Caco-2 (cell line): ENCODE measurements around the gene STK33. TPM values are rescaled to one million over a fixed set of nuclear protein-coding genes. Genes with fewer than 3 reads are reported as not detected.

Experiments
- BruUV-seq: library from RNA; stranded (reverse); fragments of 400-500 nt; replicated peaks from 2 replicates; lab custom pipeline; 2021; lab: Mats Ljungman, UMichigan
- CTCF ChIA-PET: fragments of 300-600 bp; sonication (Branson Sonifier 250); formaldehyde crosslinking; loops from one replicate; lab custom pipeline; 2022; ENCODE audit warnings: antibody characterized with exemption; lab: Charles Lee
- POLR2A ChIA-PET: fragments of 300-600 bp; sonication (Branson Sonifier 250); formaldehyde crosslinking; loops from one replicate; lab custom pipeline; 2022; ENCODE audit warnings: antibody characterized with exemption; lab: Charles Lee
- DNase-seq, 2 experiments: peaks; one replicate each; pipeline versions ENCODE4 v3.0.0 to v3.0.0-alpha.2; 2020 to 2022
- H3K27me3 ChIP-seq: replicated peaks from 2 replicates; pipeline ENCODE4 v1.6.0; 2011; ENCODE audit warnings: low read length; ENCODE audit not compliant: control insufficient read depth, insufficient read depth
- H3K36me3 ChIP-seq: 2 replicates; pipeline ENCODE4 v1.5.1; 2011; ENCODE audit warnings: low read length; ENCODE audit not compliant: control insufficient read depth, insufficient read depth
- H3K4me1 ChIP-seq: fragments of 250-450 bp; sonication (Bioruptor Pico); 2 replicates; pipeline ENCODE4 v1.5.1; 2020; ENCODE audit warnings: mild to moderate bottlenecking
- H3K4me3 ChIP-seq: 2 replicates; pipeline ENCODE4 v1.5.1; 2011; ENCODE audit warnings: low read depth, mild to moderate bottlenecking, control low read depth, low read length
- H3K9me3 ChIP-seq: fragments of 250-450 bp; sonication (Bioruptor Pico); 2 replicates; pipeline ENCODE4 v1.5.1; 2020; ENCODE audit warnings: mild to moderate bottlenecking, moderate library complexity
- H3K27ac Mint-ChIP-seq: one replicate; pipeline ENCODE4 v1.8.0; 2022; ENCODE audit warnings: mixed read lengths; ENCODE audit not compliant: unreplicated experiment
- H3K27me3 Mint-ChIP-seq: one replicate; pipeline ENCODE4 v1.8.0; 2022; ENCODE audit warnings: mixed read lengths; ENCODE audit not compliant: insufficient read depth, unreplicated experiment
- H3K36me3 Mint-ChIP-seq: one replicate; pipeline ENCODE4 v1.8.0; 2022; ENCODE audit warnings: mild to moderate bottlenecking, mixed read lengths; ENCODE audit not compliant: insufficient read depth, unreplicated experiment
- H3K4me1 Mint-ChIP-seq: one replicate; pipeline ENCODE4 v1.8.0; 2022; ENCODE audit warnings: low read depth, mixed read lengths; ENCODE audit not compliant: unreplicated experiment
- H3K4me3 Mint-ChIP-seq: one replicate; pipeline ENCODE4 v1.8.0; 2022; ENCODE audit warnings: mild to moderate bottlenecking, moderate library complexity, mixed read lengths; ENCODE audit not compliant: unreplicated experiment
- H3K9me3 Mint-ChIP-seq: one replicate; pipeline ENCODE4 v1.8.0; 2022; ENCODE audit warnings: mixed read lengths; ENCODE audit not compliant: unreplicated experiment
- CTCF ChIP-seq, 2 experiments: fragments of 200-600 bp in 1 of 2; IDR thresholded peaks; 1 replicate in 1 of 2; 2 replicates in 1 of 2; pipeline versions ENCODE4 v1.5.1 to v1.8.0; 2011 to 2022; ENCODE audit warnings: antibody characterized with exemption in 1 of 2, control low read depth in 1 of 2, inconsistent platforms in 1 of 2, low read depth in 1 of 2, low read length in 1 of 2, mild to moderate bottlenecking in 1 of 2, moderate library complexity in 1 of 2; ENCODE audit not compliant: insufficient read depth in 1 of 2, severe bottlenecking in 1 of 2, unreplicated experiment in 1 of 2
- intact Hi-C: fragments of 100-400 bp; cut with micrococcal nuclease; formaldehyde crosslinking; loops from one replicate; pipeline ENCODE4 v1.10.0; 2022; ENCODE audit not compliant: unreplicated experiment
- total RNA-seq: library from RNA; stranded (reverse); gene quantifications from 2 replicates; pipeline ENCODE4 v1.2.3, GENCODE V29; 2022

STK33 gene
- total RNA-seq, 1 experiment from 2014 or later: 0.98 TPM

GRCh38 chr11:8577791-8578581 lies 16.0 kb downstream of the STK33 start:
- peaks cover 5% of the 10 kb centered on the region for H3K27me3 Mint-ChIP-seq

GRCh38 chr11:8574798-8575197 lies 19.2 kb downstream of the STK33 start:
- no peaks in the 10 kb centered on the region for H3K36me3 Mint-ChIP-seq
- no peak overlapping the region for H3K27ac Mint-ChIP-seq
- Histone ChIP-seq H3K36me3 (no peaks in the 10 kb centered on the region), H3K27me3 (no peaks in the 10 kb centered on the region), H3K9me3 (0 out of 2 replicates have a peak, but pooled peaks cover 4% of the 10 kb centered on the region), H3K4me3 (no peak overlapping the region), H3K4me1 (no peaks in the 10 kb centered on the region)
- no peaks in the 10 kb centered on the region for H3K4me1 Mint-ChIP-seq
- H3K9me3 Mint-ChIP-seq: no peaks in the 10 kb centered on the region
- no peak overlapping the region for H3K4me3 Mint-ChIP-seq
- DNase-seq: no peak
- ChIA-PET POLR2A (no interaction called here), CTCF (no interaction called here)
- intact Hi-C loops: no loop called here
- no TSS peak for BruUV-seq
- no peak for TF ChIP-seq CTCF (IDR thresholded peaks at IDR 0.05; ENCODE audit: insufficient read depth in 1 of 2, low read depth in 1 of 2, low read length in 1 of 2, severe bottlenecking in 1 of 2, unreplicated experiment in 1 of 2)
- peaks cover 7% of the 10 kb centered on the region for H3K27me3 Mint-ChIP-seq

More at GRCh38 chr11:8577791-8578581, 16.0 kb downstream of the STK33 start:
- no peak overlapping the region for H3K4me3 Mint-ChIP-seq
- intact Hi-C loops: no loop called here
- Histone ChIP-seq H3K9me3 (0 out of 2 replicates have a peak, but pooled peaks cover 4% of the 10 kb centered on the region), H3K36me3 (no peaks in the 10 kb centered on the region), H3K4me3 (no peak overlapping the region), H3K4me1 (no peaks in the 10 kb centered on the region), H3K27me3 (no peaks in the 10 kb centered on the region; the same call in 1 of the 2 replicates)
- CTCF ChIA-PET: interaction anchor here (0.5 kb wide), 1 partner anchor 213 kb away, joined by 5 read pairs; no protein-coding TSS in a partner anchor
- DNase-seq: no peak
- no peaks in the 10 kb centered on the region for H3K36me3 Mint-ChIP-seq
- H3K9me3 Mint-ChIP-seq: no peaks in the 10 kb centered on the region
- BruUV-seq: no TSS peak
- H3K27ac Mint-ChIP-seq: no peak overlapping the region
- H3K4me1 Mint-ChIP-seq: no peaks in the 10 kb centered on the region
- no peak for TF ChIP-seq CTCF (IDR thresholded peaks at IDR 0.05; ENCODE audit: insufficient read depth in 1 of 2, low read depth in 1 of 2, low read length in 1 of 2, severe bottlenecking in 1 of 2, unreplicated experiment in 1 of 2)
- POLR2A ChIA-PET: no interaction called here

GRCh38 chr11:8573777-8574176 lies 20.3 kb downstream of the STK33 start:
- Mint-ChIP-seq H3K27ac (no peak overlapping the region), H3K4me1 (no peaks in the 10 kb centered on the region), H3K27me3 (peaks cover 7% of the 10 kb centered on the region), H3K36me3 (no peaks in the 10 kb centered on the region), H3K9me3 (no peaks in the 10 kb centered on the region), H3K4me3 (no peak overlapping the region)
- POLR2A ChIA-PET: no interaction called here
- DNase-seq: no peak
- H3K4me3 ChIP-seq: no peak overlapping the region
- intact Hi-C loops: no loop called here
- CTCF ChIA-PET: no interaction called here
- no TSS peak for BruUV-seq
- H3K27me3 ChIP-seq: no peaks in the 10 kb centered on the region
- no peaks in the 10 kb centered on the region for H3K4me1 ChIP-seq
- TF ChIP-seq CTCF (IDR thresholded peaks at IDR 0.05; ENCODE audit: insufficient read depth in 1 of 2, low read depth in 1 of 2, low read length in 1 of 2, severe bottlenecking in 1 of 2, unreplicated experiment in 1 of 2): no peak
- 0 out of 2 replicates have a peak, but pooled peaks cover 4% of the 10 kb centered on the region for H3K9me3 ChIP-seq
- H3K36me3 ChIP-seq: no peaks in the 10 kb centered on the region
